Mucosa of gallbladder (tissue), 1 donor: ENCODE measurements around the gene SOWAHC. TPM values are rescaled to one million over a fixed set of nuclear protein-coding genes. Genes with fewer than 3 reads are reported as not detected.
"Not testable (repeated sequence)": the region's sequence is repeated elsewhere in the genome, so short reads cannot be mapped to it uniquely, and the experiment has no call there.

ENCODE experiments used
- DNase-seq: peaks from one replicate; pipeline ENCODE4 v3.0.0-alpha.2; 2020; ENCODE audit warnings: low spot score
- total RNA-seq: library from RNA; stranded (reverse); gene quantifications from one replicate; pipeline ENCODE4 v1.2.1, GENCODE V29; 2021
- donor health status: DM: no; HTN: no; CAD: no.

The SOWAHC gene, protein sequence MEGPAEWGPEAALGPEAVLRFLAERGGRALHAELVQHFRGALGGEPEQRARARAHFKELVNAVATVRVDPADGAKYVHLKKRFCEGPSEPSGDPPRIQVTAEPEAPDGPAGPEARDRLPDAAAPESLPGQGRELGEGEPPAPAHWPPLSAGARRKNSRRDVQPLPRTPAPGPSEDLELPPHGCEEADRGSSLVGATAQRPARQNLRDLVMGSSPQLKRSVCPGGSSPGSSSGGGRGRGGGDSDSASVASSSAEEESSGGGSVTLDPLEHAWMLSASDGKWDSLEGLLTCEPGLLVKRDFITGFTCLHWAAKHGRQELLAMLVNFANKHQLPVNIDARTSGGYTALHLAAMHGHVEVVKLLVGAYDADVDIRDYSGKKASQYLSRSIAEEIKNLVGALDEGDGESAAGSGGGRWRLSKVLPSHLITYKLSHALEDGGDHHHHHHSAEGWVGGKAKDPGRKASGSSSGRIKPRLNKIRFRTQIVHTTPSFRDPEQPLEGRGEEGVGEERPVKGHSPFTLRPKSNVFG
- total RNA-seq: 19.4 TPM

DNA sequence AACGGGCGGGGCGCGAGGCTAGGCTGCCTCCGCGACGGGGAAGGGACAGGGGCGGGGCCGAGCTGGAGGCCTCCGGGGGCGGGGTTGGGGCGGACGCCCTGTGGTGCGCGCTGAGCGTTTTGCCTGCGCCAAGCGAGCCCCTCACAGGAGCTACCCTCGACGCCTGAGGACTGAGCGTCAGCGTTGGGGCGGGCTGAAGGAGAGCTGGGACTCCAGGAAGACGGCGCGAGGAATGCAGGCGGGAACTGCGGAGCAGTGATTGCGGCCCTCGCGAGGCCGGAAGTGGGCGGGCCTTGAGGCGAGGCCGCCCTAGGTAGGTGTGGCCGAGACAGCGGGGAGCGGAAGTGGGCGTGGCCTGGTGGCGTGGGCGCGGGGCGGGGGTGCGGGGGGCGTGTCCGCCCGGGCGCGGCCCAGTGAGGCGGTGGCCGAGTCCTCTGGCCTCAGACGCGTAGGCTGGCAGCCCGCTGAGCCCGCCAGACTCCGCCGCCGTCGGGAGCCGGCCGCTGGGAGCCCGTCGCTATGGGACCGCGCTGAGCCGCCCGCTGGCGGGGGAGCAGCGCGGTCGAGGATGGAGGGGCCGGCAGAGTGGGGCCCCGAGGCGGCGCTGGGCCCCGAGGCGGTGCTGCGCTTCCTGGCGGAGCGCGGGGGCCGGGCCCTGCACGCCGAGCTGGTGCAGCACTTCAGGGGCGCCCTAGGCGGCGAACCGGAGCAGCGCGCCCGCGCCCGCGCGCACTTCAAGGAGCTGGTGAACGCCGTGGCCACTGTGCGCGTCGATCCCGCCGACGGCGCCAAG is at the start of gene SOWAHC, which contains the start of gene SEPTIN10:
SOWAHC (plus strand) TSS at position 443 of the 793 bp plus-strand sequence; CDS start at position 569, 126 bp downstream.
SEPTIN10 (minus strand) TSS at position 45 of the 793 bp plus-strand sequence. CDS start 139 bp downstream, outside the sequence.
- DNase-seq: peak; percentile 96

DNA sequence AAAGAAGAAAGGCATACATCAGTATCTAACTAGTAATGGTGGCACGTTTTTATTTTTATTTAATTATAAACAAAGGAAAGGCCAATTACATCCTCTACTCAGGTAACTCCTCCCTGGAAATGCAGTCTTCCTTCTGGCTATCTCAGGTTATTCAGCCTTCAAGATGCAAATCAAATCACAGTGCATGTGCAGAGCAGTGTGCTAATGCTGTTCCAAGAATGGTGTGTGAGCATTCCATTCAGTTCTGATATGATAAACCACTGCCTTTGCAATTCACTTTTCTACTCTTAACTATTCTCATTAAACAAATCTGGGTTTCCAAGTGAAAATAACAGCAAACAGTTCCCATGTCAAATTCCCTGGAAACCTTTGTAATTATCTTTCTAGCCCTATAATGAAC is 38.8 kb upstream of the SOWAHC start:
- no peak for DNase-seq

DNA sequence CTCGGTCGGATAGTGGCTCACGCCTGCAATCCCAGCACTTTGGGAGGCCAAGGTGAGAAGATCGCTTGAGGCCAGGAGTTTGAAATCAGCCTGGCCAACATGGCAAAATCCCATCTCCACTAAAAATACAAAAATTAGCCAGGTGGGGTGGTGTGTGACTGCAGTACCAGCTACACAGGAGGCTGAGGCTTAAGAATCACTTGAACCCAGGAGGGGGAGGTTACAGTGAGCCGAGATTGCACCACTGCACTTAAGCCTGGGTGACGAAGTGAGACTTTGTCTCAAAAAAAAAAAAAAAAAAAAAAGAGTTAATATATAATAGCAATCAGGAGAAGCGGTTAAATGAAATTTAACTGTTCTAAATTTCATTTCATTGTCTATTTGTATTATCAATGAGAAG is 36.5 kb upstream of the SOWAHC start:
- DNase-seq: not testable (repeated sequence)

DNA sequence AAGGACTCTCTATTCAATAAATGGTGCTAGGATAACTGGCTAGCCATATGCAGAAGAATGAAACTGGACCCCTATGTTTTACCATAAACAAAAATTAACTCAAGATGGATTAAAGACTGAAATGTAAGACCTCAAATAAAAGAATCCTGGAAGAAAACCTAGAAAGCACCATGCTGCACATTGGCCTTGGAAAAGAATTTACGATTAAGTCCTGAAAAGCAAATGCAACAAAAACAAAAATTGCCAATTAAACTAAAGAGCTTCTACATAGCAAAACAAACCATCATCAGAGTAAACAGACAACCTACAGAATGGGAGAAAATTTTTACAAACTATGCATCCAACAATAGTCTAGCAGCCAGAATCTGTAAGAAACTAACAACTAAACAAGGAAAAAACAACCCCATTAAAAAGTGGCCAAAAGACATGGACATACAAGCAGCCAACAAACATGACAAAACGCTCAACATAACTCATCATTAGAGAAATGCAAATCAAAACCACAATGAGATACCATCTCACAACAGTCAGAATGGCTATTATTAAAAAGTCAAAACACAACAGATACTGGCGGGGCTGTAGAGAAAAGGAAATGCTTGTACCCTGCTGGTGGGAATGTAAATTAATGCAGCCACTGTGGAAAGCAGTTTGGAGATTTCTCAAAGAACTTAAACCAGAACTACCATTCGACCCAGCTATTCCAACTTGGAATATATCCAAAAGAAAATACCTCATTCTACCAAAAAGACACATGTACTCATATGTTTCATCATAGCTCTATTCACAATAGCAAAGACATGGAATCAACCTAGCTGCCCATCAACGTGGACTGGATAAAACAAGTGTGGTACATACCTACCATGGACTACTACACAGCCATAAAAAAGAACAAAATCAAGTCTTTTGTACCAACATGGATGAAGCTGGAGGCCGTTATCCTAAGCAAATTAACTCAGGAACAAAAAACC is 31.0 kb upstream of the SOWAHC start:
- DNase-seq: no peak

DNA sequence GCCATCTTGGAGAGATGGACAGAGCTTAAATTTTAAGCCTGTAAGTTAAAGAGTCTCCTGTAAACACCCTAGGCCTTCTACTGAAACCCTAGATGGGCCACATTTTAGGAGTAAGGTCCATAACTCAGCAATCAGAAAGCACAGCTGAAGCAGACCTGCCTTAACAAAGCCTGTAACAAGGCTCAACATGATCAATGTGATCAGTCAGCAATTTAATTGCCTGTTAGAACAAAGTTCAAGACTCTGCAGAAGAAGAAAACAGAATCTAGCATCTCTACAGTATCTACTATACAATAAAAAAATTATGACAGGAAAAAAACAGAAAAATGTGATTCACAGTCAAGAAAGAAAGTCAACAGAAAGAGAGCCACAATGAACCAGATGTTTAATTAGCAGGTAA is 27.5 kb upstream of the SOWAHC start:
- DNase-seq: no peak

DNA sequence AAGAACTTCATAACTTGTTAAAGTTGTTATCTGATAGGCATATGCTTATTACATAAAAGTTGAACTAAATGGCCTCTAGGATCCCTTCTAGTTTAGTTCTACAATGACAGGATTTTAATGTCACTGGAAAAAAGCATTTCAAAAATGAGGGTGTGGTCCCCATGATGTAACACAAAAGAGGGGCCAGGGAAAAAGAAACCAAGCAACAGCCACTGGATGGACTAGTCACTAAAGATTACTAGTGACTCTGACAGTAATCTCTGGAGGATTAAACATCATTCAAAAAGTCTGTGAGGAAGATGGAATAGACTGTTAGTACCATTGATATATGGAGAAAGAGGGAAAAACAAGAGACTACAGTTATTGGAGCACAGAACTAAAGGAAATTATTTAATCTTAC is 23.0 kb upstream of the SOWAHC start:
- DNase-seq: no peak

DNA sequence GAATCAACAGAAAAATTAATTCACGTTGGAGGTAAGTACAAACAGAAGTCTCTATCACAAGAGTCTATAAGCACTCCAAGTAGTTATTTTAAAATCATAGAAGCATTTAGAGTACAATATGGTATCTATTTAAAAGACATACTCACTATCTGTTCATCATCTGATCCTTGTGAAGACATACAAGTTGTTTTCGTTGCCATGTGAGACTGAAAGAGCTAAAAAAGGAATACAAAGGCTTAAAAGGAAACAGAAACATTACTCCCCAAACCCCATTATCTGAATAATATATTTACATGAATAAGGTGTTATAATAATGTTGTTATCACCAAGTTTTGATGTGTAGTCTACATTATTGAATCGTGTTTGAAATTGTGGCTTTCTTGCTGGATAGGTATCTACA is 21.3 kb upstream of the SOWAHC start:
- no peak for DNase-seq

DNA sequence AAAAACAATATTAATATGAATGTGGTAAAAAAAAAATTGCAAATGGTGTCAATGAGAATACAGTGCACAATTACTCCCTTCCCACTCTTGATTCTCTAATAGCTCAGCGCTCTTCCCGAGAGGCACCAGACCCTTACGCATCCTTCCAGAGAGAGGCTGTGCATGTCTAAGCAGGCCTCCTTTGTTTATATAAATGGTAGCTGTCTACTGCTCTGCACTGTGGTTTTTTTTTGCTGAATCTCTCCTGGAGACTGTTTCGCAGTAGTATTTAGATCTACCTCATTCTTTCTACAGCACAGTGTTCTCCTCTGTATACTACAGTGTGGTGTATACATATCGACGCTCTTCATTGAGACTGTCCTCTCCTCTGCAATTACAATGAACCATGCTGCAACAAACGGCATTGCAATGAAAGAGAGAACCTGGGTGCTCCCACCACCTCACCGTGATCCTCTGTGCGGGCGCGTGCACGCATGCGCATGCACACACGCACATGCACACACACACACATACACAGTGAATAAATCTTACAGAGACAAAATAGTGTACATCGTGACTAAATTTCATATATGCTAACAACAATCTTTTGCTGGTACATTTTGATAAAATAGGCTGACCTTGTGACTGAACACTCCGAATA is 19.8 kb upstream of the SOWAHC start:
- DNase-seq: no peak

DNA sequence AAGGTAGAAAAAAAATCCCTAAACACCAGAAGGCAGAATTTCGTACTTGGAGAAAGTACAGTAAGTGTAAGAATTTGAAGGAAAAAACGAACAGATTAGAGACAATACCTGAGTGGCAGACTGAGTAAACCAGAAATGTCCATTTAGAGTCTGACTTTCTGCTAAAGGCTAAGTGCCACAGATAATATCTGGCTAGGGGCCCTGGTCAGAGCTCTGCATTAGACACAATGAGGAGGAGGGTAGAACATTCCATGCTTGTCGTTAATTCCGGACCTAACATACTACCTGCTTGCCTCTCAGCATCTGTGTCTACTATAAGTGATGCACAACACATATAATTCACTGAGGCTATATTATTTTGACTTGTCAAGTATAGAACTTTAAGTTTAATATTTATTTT is 18.5 kb upstream of the SOWAHC start:
- DNase-seq: no peak

DNA sequence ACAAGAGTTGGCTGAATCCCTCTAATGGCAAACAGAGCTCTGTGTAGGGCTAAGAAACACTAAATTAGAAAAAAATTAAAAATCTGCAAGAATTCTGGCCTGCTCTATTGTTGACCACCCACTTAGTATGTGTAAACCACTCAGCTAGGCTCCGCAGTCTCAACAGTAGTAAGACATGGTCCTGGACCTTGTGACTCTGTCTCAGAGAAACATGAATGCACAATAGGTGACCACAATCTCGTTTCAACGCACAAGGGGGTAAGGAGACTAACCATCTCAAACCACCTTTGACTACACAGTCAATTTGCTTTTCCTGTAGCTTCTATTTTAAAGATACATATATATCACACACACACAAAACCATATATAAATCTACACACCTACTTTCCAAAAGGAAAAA is 16.9 kb upstream of the SOWAHC start:
- DNase-seq: no peak

DNA sequence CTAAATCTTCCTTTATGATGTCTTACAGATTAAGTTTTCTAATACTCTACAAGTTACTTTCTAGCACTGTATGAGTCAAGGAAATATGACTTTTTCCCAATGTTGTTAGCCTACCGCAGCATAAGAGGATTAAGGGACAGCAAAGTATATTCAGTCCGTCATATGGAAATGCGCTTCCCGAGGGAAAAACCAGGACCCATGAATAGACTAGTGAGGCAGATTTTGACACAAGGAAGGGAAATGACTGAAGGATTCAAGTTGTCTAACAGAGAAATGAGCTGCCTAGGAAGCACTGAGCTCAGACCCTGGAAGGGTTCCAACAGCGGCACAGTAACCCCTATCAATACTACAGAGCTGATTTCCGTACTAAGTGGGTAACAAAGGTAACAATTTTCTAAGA is 12.4 kb upstream of the SOWAHC start:
- no peak for DNase-seq

DNA sequence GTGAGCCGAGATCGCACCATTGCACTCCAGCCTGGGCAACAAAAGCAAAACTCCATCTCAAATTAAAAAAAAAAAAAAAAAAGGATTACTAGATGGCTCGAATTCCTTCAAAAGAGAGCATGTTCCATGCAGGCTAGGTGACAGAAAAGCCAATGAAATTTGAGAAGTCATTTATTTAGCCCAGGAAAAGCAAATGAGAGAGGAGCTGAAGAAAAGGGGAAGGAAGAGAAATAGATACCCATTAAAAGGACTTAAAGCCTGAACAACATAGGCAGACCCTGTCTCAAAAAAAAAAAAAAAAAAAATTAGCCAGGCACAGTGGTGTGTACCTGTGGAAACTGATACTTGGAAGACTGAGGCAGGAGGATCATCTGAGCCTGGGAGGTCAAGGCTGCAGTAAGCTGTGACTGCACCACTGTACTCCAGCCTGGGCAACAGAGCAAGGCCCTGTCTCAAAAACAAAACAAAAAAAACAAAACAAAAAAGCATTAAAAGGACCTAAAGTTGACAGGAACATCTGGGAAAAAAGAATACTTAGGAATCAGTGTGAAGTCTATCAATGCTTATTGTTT is 11.5 kb upstream of the SOWAHC start:
- no peak for DNase-seq

DNA sequence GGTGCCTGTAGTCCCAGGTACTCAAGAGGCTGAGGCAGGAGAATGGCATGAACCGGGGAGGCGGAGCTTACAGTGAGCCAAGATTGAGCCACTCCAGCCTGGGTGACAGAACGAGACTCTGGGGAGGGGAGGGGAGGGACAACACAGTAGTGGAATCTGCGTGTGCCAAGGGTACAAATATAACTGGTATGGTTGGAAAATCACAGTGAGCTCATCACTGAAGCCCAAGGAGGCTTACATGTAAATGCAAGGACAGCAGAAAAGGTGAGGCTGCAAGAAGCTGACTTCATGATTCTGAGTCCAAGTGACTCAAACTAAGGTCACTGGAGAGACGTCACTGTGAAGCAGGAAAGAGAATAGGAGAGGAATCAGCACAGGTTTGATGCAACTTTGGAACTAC is 9.6 kb upstream of the SOWAHC start:
- DNase-seq: no peak

DNA sequence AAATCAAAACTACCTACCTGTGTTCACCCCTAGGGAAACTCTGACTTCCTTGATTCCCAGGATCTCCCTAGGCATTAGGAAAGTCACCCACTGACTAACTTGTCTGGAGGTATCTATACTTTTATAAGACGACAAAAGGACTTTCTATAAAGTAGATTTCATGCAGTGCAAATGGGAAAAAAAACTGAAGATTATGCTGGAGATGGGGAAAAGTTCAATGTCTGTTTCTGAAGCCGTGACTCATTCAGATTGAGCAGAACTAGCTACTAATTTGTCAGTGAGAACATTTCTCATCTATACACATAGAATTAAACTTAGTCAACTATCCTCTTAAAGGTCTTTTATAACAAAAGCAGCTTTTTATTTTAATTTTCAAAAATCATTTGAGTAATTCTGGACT is 6.4 kb upstream of the SOWAHC start:
- no peak for DNase-seq

DNA sequence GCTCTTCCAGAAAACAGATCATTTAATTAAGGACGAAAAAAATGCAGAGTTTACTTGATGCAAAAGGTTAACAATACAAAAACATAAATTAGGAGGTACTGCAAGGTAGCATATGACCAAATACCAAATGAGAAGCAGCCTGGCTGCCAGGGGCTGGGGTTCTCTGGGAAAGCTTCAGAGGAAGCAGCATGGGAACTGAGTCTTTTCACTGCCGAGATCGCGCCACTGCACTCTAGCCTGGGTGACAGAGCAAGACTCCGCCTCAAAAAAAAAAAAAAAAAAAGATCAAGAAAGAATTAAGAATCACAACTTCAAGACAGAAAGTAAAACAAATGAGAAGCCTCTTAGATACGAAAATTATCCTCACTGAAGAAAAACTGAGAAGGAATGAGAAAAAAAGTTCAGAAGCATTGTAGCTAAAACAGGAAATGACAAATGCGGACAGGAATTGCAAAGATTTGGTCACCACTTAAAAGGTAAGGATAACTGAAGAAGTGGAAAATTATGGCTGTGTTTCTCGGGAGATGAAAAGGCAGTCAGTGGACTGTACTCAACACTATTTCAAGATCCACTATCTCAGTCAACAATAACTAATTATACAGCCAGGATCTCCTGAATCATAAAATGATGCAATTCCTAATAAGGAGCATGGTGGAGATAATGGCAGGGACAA is 4.7 kb upstream of the SOWAHC start:
- no peak for DNase-seq

DNA sequence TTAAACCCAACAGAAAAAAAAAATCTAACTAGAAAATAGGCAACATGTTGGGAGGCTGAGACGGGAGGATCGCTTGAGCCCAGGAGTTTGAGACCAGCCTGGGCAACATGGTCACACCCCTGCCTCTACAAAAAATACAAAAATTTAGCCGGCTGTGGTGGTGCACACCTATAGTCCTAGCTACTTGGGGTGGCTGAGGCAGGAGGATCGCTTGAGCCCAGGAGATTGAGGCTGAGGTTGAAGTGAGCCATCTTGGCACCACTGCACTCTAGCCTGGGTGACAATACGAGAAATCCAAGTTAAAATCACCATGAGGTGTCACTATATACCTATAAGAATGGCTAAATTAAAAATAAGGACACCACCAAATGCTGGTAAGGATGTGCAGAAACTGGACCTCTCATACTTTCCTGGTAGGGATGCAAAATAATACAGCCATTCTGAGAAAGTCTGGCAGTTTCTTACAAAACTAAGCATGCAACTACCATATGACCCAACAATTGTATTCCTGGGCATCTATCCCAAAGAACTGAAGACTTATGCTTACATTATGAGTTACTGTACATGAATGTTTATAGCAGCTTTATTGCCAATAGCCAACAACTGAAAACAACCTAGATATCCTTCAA is 2.6 kb upstream of the SOWAHC start:
- no peak for DNase-seq

DNA sequence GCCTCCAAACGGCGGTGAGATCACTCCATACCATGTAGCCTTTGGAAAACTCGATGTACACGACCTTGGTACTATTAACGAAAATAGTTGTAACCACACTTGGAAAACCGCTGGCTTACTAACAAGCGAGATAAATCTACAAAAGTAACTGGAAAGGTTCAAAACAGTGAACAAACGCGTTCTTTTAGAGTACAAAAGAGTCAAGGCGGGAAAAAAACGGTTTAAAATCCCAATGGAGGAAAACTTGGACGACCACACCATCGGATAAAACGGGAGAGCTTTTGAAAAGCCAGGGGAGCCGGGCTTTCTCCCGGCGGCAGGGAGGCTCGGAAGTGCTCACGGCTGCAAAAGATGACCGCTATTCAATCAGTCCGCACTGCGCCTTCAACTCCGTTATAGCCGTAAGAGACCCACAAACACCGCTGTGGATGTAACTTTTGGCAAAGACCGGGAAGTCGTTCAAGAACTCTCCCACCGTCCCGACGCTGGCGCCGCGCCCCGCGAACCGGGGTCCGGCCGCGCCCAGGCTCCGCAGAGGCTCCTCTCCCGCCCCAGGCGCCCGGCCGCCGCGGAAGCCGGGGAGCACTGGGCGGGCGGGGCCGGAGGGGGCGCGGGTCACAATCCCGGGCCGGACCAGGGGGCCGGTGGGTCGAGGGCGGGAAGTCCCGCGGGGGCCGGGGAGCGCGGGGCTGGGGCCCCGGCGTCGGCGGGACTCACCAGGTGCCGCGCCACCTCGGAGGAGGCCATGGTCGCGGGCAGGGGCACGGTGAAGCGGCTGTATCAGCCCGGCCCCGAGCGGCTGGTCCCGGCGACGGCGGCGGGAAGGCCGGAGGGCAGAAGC is 863 bp upstream of the SOWAHC start:
- DNase-seq: peak; percentile 45
